Adrenal gland (tissue), 12 donors: ENCODE data around the gene CXADR. TPM values are rescaled to one million over a fixed set of nuclear protein-coding genes. Genes with fewer than 3 reads are reported as not detected.

ENCODE experiments used
- DNase-seq, 7 donors: peaks; one replicate each; pipeline ENCODE4 v3.0.0-alpha.2; 2019 to 2020
- H3K27ac ChIP-seq, 5 donors: fragments of 200-600 bp; sonication (generic) in 4 of 5; 1 replicate in 3 of 5; 2 replicates in 2 of 5; pipeline versions ENCODE4 v1.5.1 to v1.8.0; 2016 to 2020; ENCODE audit warnings: mild to moderate bottlenecking in 1 of 5
- H3K27me3 ChIP-seq: fragments of 200-600 bp; 2 replicates; pipeline ENCODE4 v1.8.0; 2021
- H3K36me3 ChIP-seq, 2 donors: fragments of 200-600 bp; replicated peaks in 1 of 2; 1 replicate in 1 of 2; 2 replicates in 1 of 2; pipeline versions ENCODE4 v1.5.1 to v1.8.0; 2018 to 2022
- H3K4me1 ChIP-seq, 2 donors: fragments of 200-600 bp; replicated peaks in 1 of 2; 1 replicate in 1 of 2; 2 replicates in 1 of 2; pipeline versions ENCODE4 v1.5.1 to v1.8.0; 2018 to 2021
- H3K4me3 ChIP-seq, 4 donors: fragments of 200-600 bp; sonication (generic) in 3 of 4; one replicate each; pipeline ENCODE4 v1.5.1; 2016 to 2018
- H3K9me3 ChIP-seq, 3 donors: fragments of 200-600 bp; sonication (generic) in 1 of 3; replicated peaks in 1 of 3; 1 replicate in 2 of 3; 2 replicates in 1 of 3; pipeline versions ENCODE4 v1.5.1 to v1.8.0; 2016 to 2021
- POLR2A ChIP-seq, 2 donors: fragments of 450-650 bp; IDR thresholded peaks; one replicate each; pipeline ENCODE4 v1.6.1; 2017; ENCODE audit warnings: antibody characterized with exemption in 2 of 2, mild to moderate bottlenecking in 2 of 2, moderate library complexity in 1 of 2
- WGBS, 4 donors: extraction: QIAGEN DNeasy Blood & Tissue Kit in 2 of 4; methylation state at CpG; one replicate each; pipeline versions ENCODE4 v1.1.5 to v1.1.7; 2013 to 2017; 5-methylcytosine and 5-hydroxymethylcytosine counted together
- intact Hi-C, 2 donors: fragments of 100-400 bp; cut with DNase I; formaldehyde crosslinking; loops; one replicate each; pipeline versions ENCODE4 v1.14.1 to v1.15.0; 2022 to 2023
- polyA plus RNA-seq, 3 donors: library from polyadenylated mRNA; stranded (reverse); fragments of 200-250 nt in 2 of 3; fragments of 350-450 nt in 1 of 3; fragmentation: Illumina TruSeq in 1 of 3; extraction: RNeasy Lipid Tissue Mini Kit (QIAGEN cat#74804) in 1 of 3; gene quantifications; one replicate each; pipeline ENCODE4 v1.2.3, GENCODE V29; 2013 to 2014
- total RNA-seq, 9 donors: library from RNA; depleted of rRNA in 4 of 9; stranded (reverse); fragments of >200 nt in 4 of 9; fragments of 120-200 nt in 1 of 9; fragmentation: NEBNext Ultra II Directional in 1 of 9; extraction: Animal tissue kit (Norgen Biotek cat#: 25700) in 1 of 9; gene quantifications; one replicate each; pipeline versions ENCODE4 v1.1.0 to v1.2.4, GENCODE V29; 2013 to 2023
- TF ChIP-seq, protein P1 (sequence below), 6 experiments: fragments of 450-650 bp in 4 of 6; fragments of 200-600 bp in 2 of 6; sonication (generic) in 1 of 6; IDR thresholded peaks; 1 replicate in 5 of 6; 2 replicates in 1 of 6; pipeline versions ENCODE4 v1.5.1 to v1.8.0; 2016 to 2021; ENCODE audit warnings: antibody characterized with exemption in 6 of 6, mild to moderate bottlenecking in 2 of 6, moderate library complexity in 1 of 6
- donor health status: healthy with polysubstance abuse.
- donor health status: Bipolar disorder and iron deficiency.
- donor health status: DM: yes; HTN: yes; CAD: no.
- donor health status: DM: no; HTN: no; CAD: no.
- donor health status: DM: no; HTN: no; CAD: no.
- donor health status: DM: yes; HTN: yes; CAD: no.

CXADR gene
- total and polyA plus RNA-seq, 12 donors, result 1.5 to 25.2 (median 11.5) TPM

DNA sequence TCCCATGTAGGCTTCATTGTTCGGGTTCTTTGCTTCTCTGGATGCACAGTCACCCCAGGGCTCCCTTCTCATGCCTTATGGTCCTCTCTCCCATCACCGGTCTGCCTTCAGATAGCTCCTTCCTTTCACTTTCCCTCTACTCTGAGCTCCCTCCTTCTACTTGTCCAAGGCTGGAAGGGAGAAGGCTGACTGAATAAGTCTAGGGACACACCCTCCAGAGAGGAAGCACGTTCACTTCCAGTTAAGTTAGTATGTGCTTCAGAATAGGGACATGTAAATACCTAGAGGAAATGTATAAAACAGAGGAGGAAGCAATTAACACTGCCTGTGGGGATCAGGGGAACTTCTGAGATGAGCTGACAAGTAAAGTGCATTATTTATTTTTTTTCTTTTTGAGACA, 23.5 kb downstream of the CXADR start:
- no peaks in the 10 kb centered on the region for H3K36me3 ChIP-seq
- 71 to 75% (median 73%) methylated on average over 3 of the region's 3 CpGs for WGBS, 4 donors
- intact Hi-C loops, result no loop called here
- no peaks in the 10 kb centered on the region for H3K27me3 ChIP-seq
- H3K4me3 ChIP-seq, result no peak overlapping the region
- no peak for TF ChIP-seq POLR2A (IDR thresholded peaks at IDR 0.05)
- TF ChIP-seq, protein P1, sequence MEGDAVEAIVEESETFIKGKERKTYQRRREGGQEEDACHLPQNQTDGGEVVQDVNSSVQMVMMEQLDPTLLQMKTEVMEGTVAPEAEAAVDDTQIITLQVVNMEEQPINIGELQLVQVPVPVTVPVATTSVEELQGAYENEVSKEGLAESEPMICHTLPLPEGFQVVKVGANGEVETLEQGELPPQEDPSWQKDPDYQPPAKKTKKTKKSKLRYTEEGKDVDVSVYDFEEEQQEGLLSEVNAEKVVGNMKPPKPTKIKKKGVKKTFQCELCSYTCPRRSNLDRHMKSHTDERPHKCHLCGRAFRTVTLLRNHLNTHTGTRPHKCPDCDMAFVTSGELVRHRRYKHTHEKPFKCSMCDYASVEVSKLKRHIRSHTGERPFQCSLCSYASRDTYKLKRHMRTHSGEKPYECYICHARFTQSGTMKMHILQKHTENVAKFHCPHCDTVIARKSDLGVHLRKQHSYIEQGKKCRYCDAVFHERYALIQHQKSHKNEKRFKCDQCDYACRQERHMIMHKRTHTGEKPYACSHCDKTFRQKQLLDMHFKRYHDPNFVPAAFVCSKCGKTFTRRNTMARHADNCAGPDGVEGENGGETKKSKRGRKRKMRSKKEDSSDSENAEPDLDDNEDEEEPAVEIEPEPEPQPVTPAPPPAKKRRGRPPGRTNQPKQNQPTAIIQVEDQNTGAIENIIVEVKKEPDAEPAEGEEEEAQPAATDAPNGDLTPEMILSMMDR (IDR thresholded peaks at IDR 0.05), result no peak
- peaks cover 6 to 7% of the 10 kb centered on the region in 2 donors for H3K4me1 ChIP-seq
- no peak for DNase-seq
- no peak overlapping the region for H3K27ac ChIP-seq
- H3K9me3 ChIP-seq, result no peaks in the 10 kb centered on the region

DNA sequence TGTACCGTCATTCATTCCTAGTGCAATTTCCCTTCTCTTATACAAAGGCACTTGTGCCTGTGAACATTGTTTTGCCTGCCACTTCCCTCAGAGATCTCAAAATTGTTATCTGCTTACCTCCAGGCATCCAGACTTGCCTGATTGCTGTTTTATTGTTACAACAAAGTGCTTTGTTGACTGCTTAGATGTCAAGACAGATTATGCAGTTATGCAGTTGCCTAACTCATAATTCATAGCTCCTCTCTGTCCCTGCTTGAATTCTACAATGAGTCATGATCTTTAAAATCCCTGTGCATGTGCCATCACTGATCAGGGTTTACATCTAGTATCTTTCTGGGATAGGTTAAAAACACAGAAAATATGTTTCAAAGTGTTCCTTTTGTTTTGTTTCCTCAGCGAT, 24.5 kb downstream of the CXADR start:
- TF ChIP-seq POLR2A (IDR thresholded peaks at IDR 0.05), result no peak
- TF ChIP-seq, protein P1 (IDR thresholded peaks at IDR 0.05), result no peak
- no peak overlapping the region for H3K4me3 ChIP-seq
- no peaks in the 10 kb centered on the region for H3K9me3 ChIP-seq
- no peaks in the 10 kb centered on the region for H3K27me3 ChIP-seq
- H3K4me1 ChIP-seq, result peaks cover 7 to 8% of the 10 kb centered on the region in 2 donors
- no peak overlapping the region for H3K27ac ChIP-seq
- intact Hi-C loops, result no loop called here
- no peak for DNase-seq
- WGBS, 4 donors, result 64 to 82% (median 73%) methylated on average over 2 of the region's 2 CpGs
- no peaks in the 10 kb centered on the region for H3K36me3 ChIP-seq

DNA sequence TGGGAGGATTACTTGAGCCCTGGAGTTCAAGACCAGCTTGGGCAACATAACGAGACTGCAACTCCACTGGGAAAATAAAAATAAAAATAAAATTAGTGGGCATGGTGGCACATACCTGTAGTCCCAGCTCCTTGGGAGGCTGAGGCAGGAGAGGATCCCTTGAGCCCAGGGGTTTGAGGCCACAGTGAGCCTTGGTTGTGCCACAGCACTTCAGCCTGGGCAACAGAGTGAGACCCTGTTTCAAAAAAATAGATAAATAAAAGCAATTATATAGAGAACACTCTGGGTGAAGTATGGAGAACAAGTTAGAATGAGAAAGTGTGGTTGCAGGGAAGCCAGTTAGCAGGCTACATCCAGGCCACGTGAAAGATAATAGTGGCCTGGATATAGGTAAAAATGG, 25.7 kb downstream of the CXADR start:
- Histone ChIP-seq H3K4me1 (peaks cover 7 to 13% of the 10 kb centered on the region in 2 donors), H3K27ac (no peak overlapping the region), H3K9me3 (no peaks in the 10 kb centered on the region), H3K4me3 (no peak overlapping the region), H3K27me3 (no peaks in the 10 kb centered on the region), H3K36me3 (no peaks in the 10 kb centered on the region)
- 74 to 91% (median 83%) methylated on average over 2 of the region's 2 CpGs for WGBS, 4 donors
- no peak for DNase-seq
- no peak for TF ChIP-seq POLR2A (IDR thresholded peaks at IDR 0.05)
- TF ChIP-seq, protein P1 (IDR thresholded peaks at IDR 0.05), result no peak
- intact Hi-C loops, result no loop called here

DNA sequence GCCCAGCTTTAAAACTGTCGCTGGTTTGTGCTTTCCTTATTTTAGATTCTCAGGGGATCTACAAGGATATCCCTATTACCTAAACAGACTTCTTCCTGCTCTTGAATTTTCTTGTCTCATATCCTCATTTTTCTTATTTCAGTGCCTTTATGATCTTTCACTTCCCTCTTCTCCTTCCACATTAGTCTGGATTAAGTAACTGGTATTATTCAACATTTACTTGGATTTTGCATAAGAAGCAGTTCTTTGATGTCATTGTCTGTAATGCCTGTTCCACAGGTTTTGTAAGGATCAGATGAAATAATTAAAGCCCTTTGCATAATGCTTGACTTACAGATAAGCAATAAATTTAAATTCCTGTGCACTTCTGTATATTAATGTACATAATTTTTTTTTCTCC, 26.5 kb downstream of the CXADR start:
- Histone ChIP-seq H3K27ac (peak overlapping the region in 1 of 5 donors; percentile 50), H3K4me3 (no peak overlapping the region), H3K4me1 (peaks cover 7 to 13% of the 10 kb centered on the region in 2 donors), H3K9me3 (no peaks in the 10 kb centered on the region), H3K27me3 (no peaks in the 10 kb centered on the region), H3K36me3 (no peaks in the 10 kb centered on the region)
- TF ChIP-seq POLR2A (IDR thresholded peaks at IDR 0.05), result no peak
- TF ChIP-seq, protein P1 (IDR thresholded peaks at IDR 0.05), result no peak
- DNase-seq, result no peak
- WGBS, 4 donors, result 68 to 78% (median 74%) methylated on average over 1 of the region's 1 CpG
- intact Hi-C loops, result no loop called here
